OCI-LY7 (cell line): ENCODE results near the gene ADGRD2. TPM values are rescaled to one million over a fixed set of nuclear protein-coding genes. Genes with fewer than 3 reads are reported as not detected.

Experiments
- BruUV-seq: library from RNA; stranded (reverse); fragments of 400-500 nt; replicated peaks from 2 replicates; lab custom pipeline; 2021; lab: Mats Ljungman, UMichigan
- CTCF ChIA-PET: fragments of 300-600 bp; sonication (Branson Sonifier 250); formaldehyde crosslinking; loops from one replicate; lab custom pipeline; 2022; ENCODE audit warnings: antibody characterized with exemption; ENCODE audit not compliant: unreplicated experiment; lab: Charles Lee
- POLR2A ChIA-PET: fragments of 300-600 bp; sonication (Branson Sonifier 250); formaldehyde crosslinking; loops from one replicate; lab custom pipeline; 2022; ENCODE audit warnings: antibody characterized with exemption; lab: Charles Lee
- DNase-seq: peaks from one replicate; pipeline ENCODE4 v3.0.0-alpha.2; 2015; ENCODE audit warnings: low spot score
- H2AFZ ChIP-seq: fragments of 200-600 bp; sonication (generic), shearing (Covaris generic); 2 replicates; pipeline ENCODE4 v1.6.1; 2014; ENCODE audit warnings: mild to moderate bottlenecking, antibody characterized with exemption, low read length, moderate library complexity
- H3K27ac ChIP-seq: fragments of 200-600 bp; sonication (generic); 2 replicates; pipeline ENCODE4 v1.5.1; 2014; ENCODE audit warnings: mixed run types, low read depth, mild to moderate bottlenecking, moderate library complexity, low read length, inconsistent platforms; ENCODE audit not compliant: poor library complexity, severe bottlenecking
- H3K36me3 ChIP-seq: fragments of 200-600 bp; sonication (generic); 2 replicates; pipeline ENCODE4 v1.6.1; 2014; ENCODE audit warnings: mild to moderate bottlenecking, antibody characterized with exemption, low read length, moderate library complexity, mixed read lengths; ENCODE audit not compliant: insufficient read depth
- H3K4me1 ChIP-seq: fragments of 200-600 bp; sonication (generic); 2 replicates; pipeline ENCODE4 v1.5.1; 2014; ENCODE audit warnings: mild to moderate bottlenecking, low read length; ENCODE audit not compliant: insufficient read depth, poor library complexity, severe bottlenecking
- H3K4me2 ChIP-seq: fragments of 200-600 bp; sonication (generic); 2 replicates; pipeline ENCODE4 v1.6.1; 2014; ENCODE audit warnings: mild to moderate bottlenecking, low read length
- H3K4me3 ChIP-seq: fragments of 200-600 bp; sonication (generic); 2 replicates; pipeline ENCODE4 v1.5.1; 2014; ENCODE audit warnings: mild to moderate bottlenecking, low read depth, low read length; ENCODE audit not compliant: poor library complexity, severe bottlenecking
- H3K79me2 ChIP-seq: fragments of 200-600 bp; sonication (generic); 2 replicates; pipeline ENCODE4 v1.6.1; 2016; ENCODE audit warnings: low read depth, mild to moderate bottlenecking, low read length, moderate library complexity, mixed read lengths; ENCODE audit not compliant: insufficient read depth
- H3K9me2 ChIP-seq: fragments of 200-600 bp; sonication (generic); 2 replicates; pipeline ENCODE4 v1.6.1; 2016; ENCODE audit warnings: mild to moderate bottlenecking, low read length, mixed read lengths; ENCODE audit not compliant: insufficient read depth
- H3K9me3 ChIP-seq: fragments of 200-600 bp; sonication (generic); 2 replicates; pipeline ENCODE4 v1.6.1; 2014; ENCODE audit warnings: mild to moderate bottlenecking, mixed run types, low read length, mixed read lengths
- H4K20me1 ChIP-seq: fragments of 200-600 bp; sonication (generic); 2 replicates; pipeline ENCODE4 v1.6.1; 2014; ENCODE audit warnings: mild to moderate bottlenecking, antibody characterized with exemption, low read length, moderate library complexity, mixed read lengths; ENCODE audit not compliant: insufficient read depth
- EZH2phosphoT487 ChIP-seq: fragments of 200-600 bp; sonication (generic); IDR thresholded peaks from 2 replicates; pipeline ENCODE4 v1.6.1; 2018; ENCODE audit warnings: low read depth, borderline replicate concordance, mild to moderate bottlenecking, mixed run types, antibody characterized with exemption, low read length, moderate library complexity, mixed read lengths
- intact Hi-C: fragments of 100-400 bp; cut with micrococcal nuclease; formaldehyde crosslinking; loops from one replicate; pipeline ENCODE4 v1.10.0; 2022; ENCODE audit not compliant: unreplicated experiment
- total RNA-seq, 2 experiments: library from RNA; depleted of rRNA in 1 of 2; stranded (reverse); fragments of >200 nt in 1 of 2; shearing (Covaris generic) in 1 of 2; gene quantifications; 2 replicates each; pipeline ENCODE4 v1.2.3, GENCODE V29; 2014 to 2022
- TF ChIP-seq, protein P1 (sequence below): fragments of 200-600 bp; sonication (generic); conservative IDR thresholded peaks from 2 replicates; pipeline ENCODE4 v1.5.1; 2014; ENCODE audit warnings: mild to moderate bottlenecking, antibody characterized with exemption, low read length, moderate library complexity, mixed read lengths

Gene ADGRD2
- total RNA-seq, 2 experiments from 2014 or later = not detected

DNA sequence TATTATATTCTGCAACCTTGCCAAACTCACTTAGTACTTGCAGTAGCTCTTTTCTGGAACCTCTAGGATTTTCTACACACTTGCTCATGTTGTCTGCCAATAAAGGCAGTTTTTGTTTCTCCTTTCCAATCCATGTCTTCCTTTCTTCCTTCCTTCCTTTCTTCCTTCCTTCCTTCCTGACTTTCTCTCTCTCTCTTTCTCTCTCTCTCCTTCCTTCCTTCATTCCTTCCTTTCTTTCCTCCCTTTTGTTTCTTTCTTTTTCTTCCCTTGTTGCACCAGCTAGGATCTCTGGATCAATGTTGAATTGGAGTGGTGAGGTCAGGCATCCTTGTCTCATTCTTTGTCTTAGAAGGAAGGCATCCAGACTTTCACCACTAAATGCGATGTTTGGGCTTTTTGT lies 12.5 kb downstream of the ADGRD2 start:
- H4K20me1 ChIP-seq = no peaks in the 10 kb centered on the region
- BruUV-seq = no TSS peak
- H3K4me1 ChIP-seq = no peaks in the 10 kb centered on the region
- no peak for DNase-seq
- no peak overlapping the region for H2AFZ ChIP-seq
- TF ChIP-seq, protein P1, sequence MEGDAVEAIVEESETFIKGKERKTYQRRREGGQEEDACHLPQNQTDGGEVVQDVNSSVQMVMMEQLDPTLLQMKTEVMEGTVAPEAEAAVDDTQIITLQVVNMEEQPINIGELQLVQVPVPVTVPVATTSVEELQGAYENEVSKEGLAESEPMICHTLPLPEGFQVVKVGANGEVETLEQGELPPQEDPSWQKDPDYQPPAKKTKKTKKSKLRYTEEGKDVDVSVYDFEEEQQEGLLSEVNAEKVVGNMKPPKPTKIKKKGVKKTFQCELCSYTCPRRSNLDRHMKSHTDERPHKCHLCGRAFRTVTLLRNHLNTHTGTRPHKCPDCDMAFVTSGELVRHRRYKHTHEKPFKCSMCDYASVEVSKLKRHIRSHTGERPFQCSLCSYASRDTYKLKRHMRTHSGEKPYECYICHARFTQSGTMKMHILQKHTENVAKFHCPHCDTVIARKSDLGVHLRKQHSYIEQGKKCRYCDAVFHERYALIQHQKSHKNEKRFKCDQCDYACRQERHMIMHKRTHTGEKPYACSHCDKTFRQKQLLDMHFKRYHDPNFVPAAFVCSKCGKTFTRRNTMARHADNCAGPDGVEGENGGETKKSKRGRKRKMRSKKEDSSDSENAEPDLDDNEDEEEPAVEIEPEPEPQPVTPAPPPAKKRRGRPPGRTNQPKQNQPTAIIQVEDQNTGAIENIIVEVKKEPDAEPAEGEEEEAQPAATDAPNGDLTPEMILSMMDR = no peak
- TF ChIP-seq EZH2phosphoT487 = no peak
- CTCF ChIA-PET = no interaction called here
- intact Hi-C loops = no loop called here
- H3K27ac ChIP-seq = no peak overlapping the region
- no peaks in the 10 kb centered on the region for H3K36me3 ChIP-seq
- no peaks in the 10 kb centered on the region for H3K9me3 ChIP-seq
- no peak overlapping the region for H3K4me3 ChIP-seq
- POLR2A ChIA-PET = no interaction called here
- no peaks in the 10 kb centered on the region for H3K79me2 ChIP-seq
- H3K9me2 ChIP-seq = no peaks in the 10 kb centered on the region
- no peak overlapping the region for H3K4me2 ChIP-seq

GRCh38 chr9:124465736-124466135 lies 15.5 kb downstream of the ADGRD2 start:
- no peaks in the 10 kb centered on the region for H3K36me3 ChIP-seq
- TF ChIP-seq, protein P1 = no peak
- no peak for TF ChIP-seq EZH2phosphoT487
- H4K20me1 ChIP-seq = no peaks in the 10 kb centered on the region
- H3K9me3 ChIP-seq = no peaks in the 10 kb centered on the region
- H3K4me1 ChIP-seq = no peaks in the 10 kb centered on the region
- H3K4me2 ChIP-seq = no peak overlapping the region
- no peak for DNase-seq
- no peak overlapping the region for H3K27ac ChIP-seq
- ChIA-PET CTCF (no interaction called here), POLR2A (interaction anchor here (0.6 to 0.7 kb wide), 2 partner anchors 14 to 304 kb away, joined by 3 read pairs; no protein-coding TSS in a partner anchor)
- intact Hi-C loops = no loop called here
- H3K9me2 ChIP-seq = no peaks in the 10 kb centered on the region
- no peaks in the 10 kb centered on the region for H3K79me2 ChIP-seq
- no peak overlapping the region for H2AFZ ChIP-seq
- BruUV-seq = no TSS peak
- H3K4me3 ChIP-seq = no peak overlapping the region

- Histone ChIP-seq H4K20me1 (no peaks in the 10 kb centered on the region), H3K4me2 (no peak overlapping the region), H3K79me2 (no peaks in the 10 kb centered on the region), H3K4me3 (no peak overlapping the region), H3K36me3 (no peaks in the 10 kb centered on the region), H2AFZ (no peak overlapping the region), H3K27ac (no peak overlapping the region), H3K4me1 (no peaks in the 10 kb centered on the region), H3K9me3 (no peaks in the 10 kb centered on the region), H3K9me2 (no peaks in the 10 kb centered on the region)
- intact Hi-C loops = no loop called here
- no peak for DNase-seq
- ChIA-PET CTCF (no interaction called here), POLR2A (no interaction called here)
- no TSS peak for BruUV-seq
- TF ChIP-seq, protein P1 = no peak
- no peak for TF ChIP-seq EZH2phosphoT487
Measured at GRCh38 chr9:124467410-124468060, 17.3 kb downstream of the ADGRD2 start.
